ENCODE data around the gene PRKN. TPM values are rescaled to one million over a fixed set of nuclear protein-coding genes. Genes with fewer than 3 reads are reported as not detected.

PRKN gene
- total and polyA plus RNA-seq, 4 experiments from 2014 or later = 0.50 to 5.3 (median 2.9) TPM

DNA sequence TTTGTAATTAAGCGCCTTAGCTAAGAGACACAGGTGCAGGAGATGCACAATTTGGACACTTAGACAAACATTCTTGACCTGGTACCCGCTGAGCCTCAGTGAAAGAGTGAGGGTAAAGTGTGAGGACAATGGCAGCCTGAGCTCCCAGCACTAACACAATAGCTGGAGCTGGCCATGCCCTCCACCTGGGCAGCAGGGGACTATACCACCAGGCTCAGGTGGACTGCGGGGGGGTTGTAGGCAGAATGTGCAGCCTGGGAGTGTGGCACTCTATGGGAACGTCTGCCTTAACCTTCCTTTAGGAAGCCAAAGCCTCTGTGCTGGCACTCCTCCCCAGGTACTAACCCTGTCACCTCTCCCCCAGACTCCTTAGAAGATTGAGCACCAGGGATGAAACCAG lies 23.6 kb downstream of the PRKN start:
- POLR2A ChIA-PET (ENCODE audit: partially characterized antibody) = no interaction called here
- no peak overlapping the region for H3K27ac ChIP-seq (ENCODE audit: low read depth, low read length)
- Mint-ChIP-seq H3K36me3 (no peaks in the 10 kb centered on the region), H3K9me3 (no peaks in the 10 kb centered on the region), H3K27me3 (peaks cover 0 to 1% of the 10 kb centered on the region in 2 donors), H3K4me1 (no peaks in the 10 kb centered on the region), H3K4me3 (no peak overlapping the region), H3K27ac (no peak overlapping the region)
- no peaks in the 10 kb centered on the region for H3K36me3 ChIP-seq (ENCODE audit: insufficient read depth, low read length)
- no peak for DNase-seq
- no peaks in the 10 kb centered on the region for H3K4me1 ChIP-seq (ENCODE audit: insufficient read depth, low read length)
- H3K9me3 ChIP-seq (ENCODE audit: control insufficient read depth in 1 of 2, low read length in 2 of 2) = no peaks in the 10 kb centered on the region
- intact Hi-C loops (cut with micrococcal nuclease) = no loop called here
- H3K27me3 ChIP-seq (ENCODE audit: insufficient read depth, low read length) = no peaks in the 10 kb centered on the region
- no peak overlapping the region for H3K4me3 ChIP-seq (ENCODE audit: low read length in 2 of 2)
- CTCF ChIA-PET (ENCODE audit: partially characterized antibody) = no interaction called here

DNA sequence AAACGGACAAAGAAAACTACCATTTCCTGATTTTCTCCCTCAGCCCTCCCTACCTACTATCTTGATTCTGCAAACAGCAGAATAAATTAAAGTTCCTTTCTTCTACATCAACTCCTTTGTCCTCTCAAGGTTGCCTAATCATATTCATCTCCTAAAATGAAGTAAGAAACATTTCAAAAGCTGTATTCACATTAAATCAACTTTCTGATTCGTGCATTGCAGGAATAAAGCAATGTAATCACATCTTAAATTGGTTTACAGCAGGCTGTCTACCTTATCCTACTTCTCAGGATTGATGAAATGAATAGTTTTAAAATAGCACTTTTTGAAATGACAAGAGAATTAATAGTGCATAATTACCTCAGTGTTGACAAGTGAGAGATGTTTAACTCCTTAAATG lies 25.1 kb downstream of the PRKN start:
- no peaks in the 10 kb centered on the region for H3K27me3 ChIP-seq (ENCODE audit: insufficient read depth, low read length)
- DNase-seq = no peak
- no peaks in the 10 kb centered on the region for H3K36me3 ChIP-seq (ENCODE audit: insufficient read depth, low read length)
- POLR2A ChIA-PET (ENCODE audit: partially characterized antibody) = no interaction called here
- H3K4me1 ChIP-seq (ENCODE audit: insufficient read depth, low read length) = no peaks in the 10 kb centered on the region
- no peaks in the 10 kb centered on the region for H3K9me3 ChIP-seq (ENCODE audit: control insufficient read depth in 1 of 2, low read length in 2 of 2)
- CTCF ChIA-PET (ENCODE audit: partially characterized antibody) = no interaction called here
- Mint-ChIP-seq H3K4me3 (no peak overlapping the region), H3K36me3 (no peaks in the 10 kb centered on the region), H3K4me1 (no peaks in the 10 kb centered on the region), H3K9me3 (peaks cover 0 to 2% (median 0%) of the 10 kb centered on the region in 8 donors), H3K27me3 (peaks cover 0 to 1% of the 10 kb centered on the region in 2 donors), H3K27ac (peak overlapping the region in 1 of 7 donors; percentile 67)
- H3K27ac ChIP-seq (ENCODE audit: low read depth, low read length) = no peak overlapping the region
- H3K4me3 ChIP-seq (ENCODE audit: low read length in 2 of 2) = no peak overlapping the region
- intact Hi-C loops (cut with micrococcal nuclease) = no loop called here

DNA sequence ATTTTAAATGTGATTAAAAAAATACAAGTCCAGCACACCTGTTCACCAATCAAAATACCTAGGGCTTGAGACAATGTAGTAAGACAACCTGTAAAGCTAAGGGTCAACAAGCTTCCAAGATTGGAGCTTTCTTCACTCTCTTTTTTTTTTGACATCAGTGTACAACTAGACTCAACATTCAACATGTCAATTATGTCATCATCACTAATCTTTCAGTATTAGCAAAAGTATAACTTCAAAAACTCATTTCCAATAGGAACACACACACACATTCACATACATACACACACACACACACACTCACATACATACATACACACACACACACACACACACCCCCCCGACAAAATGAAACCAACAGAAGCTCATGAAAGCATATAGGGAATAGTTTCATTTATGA lies 26.0 kb downstream of the PRKN start:
- H3K9me3 Mint-ChIP-seq = peaks cover 0 to 2% (median 0%) of the 10 kb centered on the region in 8 donors

DNA sequence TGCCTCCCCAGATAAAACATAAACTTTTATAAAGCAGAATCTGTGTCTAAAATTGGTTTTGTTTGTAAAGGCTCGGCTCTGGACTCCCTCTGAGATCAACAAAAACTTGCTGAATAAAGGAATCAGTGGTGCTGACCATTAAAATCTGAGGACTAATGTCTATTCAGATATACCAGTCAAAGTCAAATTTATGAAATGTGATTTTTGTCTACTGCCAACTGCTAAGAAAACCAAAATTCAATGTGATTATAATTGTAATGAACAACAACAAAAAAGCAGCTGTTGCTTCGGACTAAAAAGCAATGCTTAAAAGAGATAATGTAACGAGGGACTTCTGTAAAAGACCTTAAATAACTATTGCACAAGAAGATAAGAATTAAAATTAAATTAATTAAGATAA lies 26.6 kb downstream of the PRKN start:
- no peak overlapping the region for H3K27ac Mint-ChIP-seq
- H3K36me3 Mint-ChIP-seq = no peaks in the 10 kb centered on the region
- H3K36me3 ChIP-seq (ENCODE audit: insufficient read depth, low read length) = no peaks in the 10 kb centered on the region
- DNase-seq = no peak
- no peaks in the 10 kb centered on the region for H3K4me1 Mint-ChIP-seq
- no peak overlapping the region for H3K27ac ChIP-seq (ENCODE audit: low read depth, low read length)
- POLR2A ChIA-PET (ENCODE audit: partially characterized antibody) = no interaction called here
- H3K4me3 ChIP-seq (ENCODE audit: low read length in 2 of 2) = no peak overlapping the region
- H3K27me3 Mint-ChIP-seq = peaks cover 0 to 1% of the 10 kb centered on the region in 2 donors
- CTCF ChIA-PET (ENCODE audit: partially characterized antibody) = no interaction called here
- H3K4me1 ChIP-seq (ENCODE audit: insufficient read depth, low read length) = no peaks in the 10 kb centered on the region
- no peak overlapping the region for H3K4me3 Mint-ChIP-seq
- H3K9me3 ChIP-seq (ENCODE audit: control insufficient read depth in 1 of 2, low read length in 2 of 2) = no peaks in the 10 kb centered on the region
- H3K27me3 ChIP-seq (ENCODE audit: insufficient read depth, low read length) = no peaks in the 10 kb centered on the region
- intact Hi-C loops (cut with micrococcal nuclease) = no loop called here
- H3K9me3 Mint-ChIP-seq = peaks cover 0 to 2% (median 0%) of the 10 kb centered on the region in 8 donors

More for the DNA sequence above, 26.0 kb downstream of the PRKN start:
- POLR2A ChIA-PET (ENCODE audit: partially characterized antibody) = no interaction called here
- H3K36me3 ChIP-seq (ENCODE audit: insufficient read depth, low read length) = no peaks in the 10 kb centered on the region
- Mint-ChIP-seq H3K27me3 (peaks cover 0 to 1% of the 10 kb centered on the region in 2 donors), H3K4me3 (no peak overlapping the region), H3K27ac (no peak overlapping the region), H3K4me1 (no peaks in the 10 kb centered on the region), H3K36me3 (no peaks in the 10 kb centered on the region)
- no peak overlapping the region for H3K4me3 ChIP-seq (ENCODE audit: low read length in 2 of 2)
- CTCF ChIA-PET (ENCODE audit: partially characterized antibody) = no interaction called here
- H3K9me3 ChIP-seq (ENCODE audit: control insufficient read depth in 1 of 2, low read length in 2 of 2) = no peaks in the 10 kb centered on the region
- H3K27ac ChIP-seq (ENCODE audit: low read depth, low read length) = no peak overlapping the region
- H3K4me1 ChIP-seq (ENCODE audit: insufficient read depth, low read length) = no peaks in the 10 kb centered on the region
- H3K27me3 ChIP-seq (ENCODE audit: insufficient read depth, low read length) = no peaks in the 10 kb centered on the region
- intact Hi-C loops (cut with micrococcal nuclease) = no loop called here
- DNase-seq = no peak

DNA sequence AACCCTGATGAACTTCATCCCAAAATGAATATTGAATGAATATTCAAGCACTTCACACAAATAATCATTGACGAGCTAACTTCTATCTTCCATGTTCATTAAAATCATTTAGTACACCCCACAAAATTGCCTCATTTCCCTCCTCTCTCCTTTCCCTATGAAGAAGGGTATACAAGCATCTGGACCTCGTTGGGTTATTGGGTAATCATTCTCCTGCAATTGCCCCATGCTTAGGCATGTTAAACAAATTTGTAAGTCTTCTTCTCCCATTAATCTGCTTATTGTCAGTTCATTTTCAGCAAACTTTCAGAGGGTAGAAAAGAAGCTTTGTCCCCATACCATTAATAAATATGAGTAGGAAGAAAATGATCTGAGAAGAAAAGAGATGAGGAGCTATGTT lies 27.6 kb downstream of the PRKN start:
- ChIA-PET CTCF (ENCODE audit: partially characterized antibody) (no interaction called here), POLR2A (ENCODE audit: partially characterized antibody) (no interaction called here)
- intact Hi-C loops (cut with micrococcal nuclease) = no loop called here
- Mint-ChIP-seq H3K27ac (no peak overlapping the region), H3K4me3 (no peak overlapping the region), H3K9me3 (peaks cover 0 to 2% (median 0%) of the 10 kb centered on the region in 8 donors), H3K27me3 (no peaks in the 10 kb centered on the region), H3K4me1 (no peaks in the 10 kb centered on the region), H3K36me3 (no peaks in the 10 kb centered on the region)
- no peaks in the 10 kb centered on the region for H3K27me3 ChIP-seq (ENCODE audit: insufficient read depth, low read length)
- no peak overlapping the region for H3K4me3 ChIP-seq (ENCODE audit: low read length in 2 of 2)
- H3K27ac ChIP-seq (ENCODE audit: low read depth, low read length) = no peak overlapping the region
- no peaks in the 10 kb centered on the region for H3K36me3 ChIP-seq (ENCODE audit: insufficient read depth, low read length)
- no peaks in the 10 kb centered on the region for H3K9me3 ChIP-seq (ENCODE audit: control insufficient read depth in 1 of 2, low read length in 2 of 2)
- no peaks in the 10 kb centered on the region for H3K4me1 ChIP-seq (ENCODE audit: insufficient read depth, low read length)
- DNase-seq = no peak

DNA sequence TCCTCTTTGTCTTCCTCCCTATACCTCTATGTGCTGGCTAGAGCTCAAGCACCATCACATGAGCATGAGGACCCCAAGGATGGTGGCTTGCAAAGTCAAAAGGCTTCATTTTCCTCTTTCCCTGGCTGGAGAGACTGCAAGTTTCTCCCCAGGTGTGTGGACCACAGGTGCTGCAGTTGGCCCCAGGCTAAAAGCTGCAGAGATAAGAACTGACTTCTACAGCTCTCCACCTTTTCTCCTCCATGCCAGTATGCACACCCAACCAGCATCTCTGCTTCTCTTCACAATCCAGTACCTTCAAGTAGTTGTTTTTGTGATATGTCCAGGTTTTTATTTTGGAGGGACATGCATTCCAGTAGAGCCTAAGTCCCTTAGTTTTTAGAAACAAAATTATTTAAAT lies 29.1 kb downstream of the PRKN start:
- H3K4me3 Mint-ChIP-seq = no peak overlapping the region
- intact Hi-C loops (cut with micrococcal nuclease) = no loop called here
- peaks cover 0 to 2% (median 0%) of the 10 kb centered on the region in 8 donors for H3K9me3 Mint-ChIP-seq
- Histone ChIP-seq H3K4me1 (ENCODE audit: insufficient read depth, low read length) (no peaks in the 10 kb centered on the region), H3K9me3 (ENCODE audit: control insufficient read depth in 1 of 2, low read length in 2 of 2) (no peaks in the 10 kb centered on the region), H3K27ac (ENCODE audit: low read depth, low read length) (no peak overlapping the region), H3K4me3 (ENCODE audit: low read length in 2 of 2) (no peak overlapping the region), H3K27me3 (ENCODE audit: insufficient read depth, low read length) (no peaks in the 10 kb centered on the region), H3K36me3 (ENCODE audit: insufficient read depth, low read length) (no peaks in the 10 kb centered on the region)
- no peaks in the 10 kb centered on the region for H3K36me3 Mint-ChIP-seq
- H3K4me1 Mint-ChIP-seq = no peaks in the 10 kb centered on the region
- no peaks in the 10 kb centered on the region for H3K27me3 Mint-ChIP-seq
- ChIA-PET POLR2A (ENCODE audit: partially characterized antibody) (no interaction called here), CTCF (ENCODE audit: partially characterized antibody) (no interaction called here)
- no peak overlapping the region for H3K27ac Mint-ChIP-seq
- no peak for DNase-seq

DNA sequence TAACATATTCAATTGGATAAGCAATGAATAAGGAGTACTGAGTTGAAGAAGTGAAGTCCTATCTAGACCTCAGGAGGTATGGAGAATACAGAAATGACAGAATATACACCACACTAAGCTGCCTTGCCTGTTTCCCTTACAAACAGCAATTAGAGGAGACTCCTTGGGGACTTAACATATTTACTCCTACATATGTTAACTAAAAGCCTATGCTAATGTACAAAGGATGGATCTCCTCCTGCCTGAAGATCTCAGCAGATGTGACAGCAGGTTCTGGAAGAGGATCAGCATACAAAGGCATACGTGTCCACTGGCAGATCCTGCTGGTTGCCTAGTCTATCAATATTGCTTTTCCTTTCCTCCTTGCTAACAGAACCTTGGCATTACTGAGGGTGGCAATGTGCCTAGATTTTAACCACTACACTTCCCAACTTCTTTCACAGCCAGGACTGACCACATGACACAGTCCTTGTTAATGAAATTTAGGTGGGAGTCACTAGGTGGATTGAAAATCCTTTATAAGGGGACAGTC lies 29.6 kb downstream of the PRKN start:
- Histone ChIP-seq H3K9me3 (ENCODE audit: control insufficient read depth in 1 of 2, low read length in 2 of 2) (no peaks in the 10 kb centered on the region), H3K27me3 (ENCODE audit: insufficient read depth, low read length) (no peaks in the 10 kb centered on the region), H3K27ac (ENCODE audit: low read depth, low read length) (no peak overlapping the region), H3K4me3 (ENCODE audit: low read length in 2 of 2) (no peak overlapping the region), H3K36me3 (ENCODE audit: insufficient read depth, low read length) (no peaks in the 10 kb centered on the region), H3K4me1 (ENCODE audit: insufficient read depth, low read length) (no peaks in the 10 kb centered on the region)
- H3K27me3 Mint-ChIP-seq = no peaks in the 10 kb centered on the region
- intact Hi-C loops (cut with micrococcal nuclease) = no loop called here
- DNase-seq = no peak
- no peaks in the 10 kb centered on the region for H3K4me1 Mint-ChIP-seq
- H3K9me3 Mint-ChIP-seq = peaks cover 0 to 2% (median 0%) of the 10 kb centered on the region in 8 donors
- no peak overlapping the region for H3K27ac Mint-ChIP-seq
- no peaks in the 10 kb centered on the region for H3K36me3 Mint-ChIP-seq
- CTCF ChIA-PET (ENCODE audit: partially characterized antibody) = no interaction called here
- POLR2A ChIA-PET (ENCODE audit: partially characterized antibody) = no interaction called here
- H3K4me3 Mint-ChIP-seq = no peak overlapping the region

DNA sequence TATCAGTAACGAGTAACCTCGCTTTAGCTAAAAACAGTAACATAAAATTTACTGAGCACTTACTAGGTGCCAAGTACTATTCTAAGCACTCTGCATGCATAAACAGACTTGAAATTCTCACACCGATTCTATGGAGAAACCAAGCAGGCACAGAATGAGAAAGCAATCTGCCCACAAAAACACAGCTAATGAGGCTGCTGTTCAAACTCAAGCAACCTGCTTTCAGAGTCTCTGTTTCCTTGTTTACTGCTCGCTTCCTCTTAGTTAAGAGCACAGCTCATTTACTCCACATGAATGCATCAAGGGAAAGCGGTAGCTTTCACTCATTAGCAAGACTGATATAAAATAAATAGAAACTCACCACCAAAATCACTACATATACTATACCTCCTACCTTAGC lies 37.4 kb downstream of the PRKN start:
- H3K27me3 ChIP-seq (ENCODE audit: insufficient read depth, low read length) = no peaks in the 10 kb centered on the region
- intact Hi-C loops (cut with micrococcal nuclease) = no loop called here
- no peaks in the 10 kb centered on the region for H3K9me3 Mint-ChIP-seq
- no peaks in the 10 kb centered on the region for H3K27me3 Mint-ChIP-seq
- H3K27ac Mint-ChIP-seq = no peak overlapping the region
- CTCF ChIA-PET (ENCODE audit: partially characterized antibody) = no interaction called here
- H3K4me3 Mint-ChIP-seq = no peak overlapping the region
- no peak for DNase-seq
- H3K4me1 ChIP-seq (ENCODE audit: insufficient read depth, low read length) = no peaks in the 10 kb centered on the region
- H3K36me3 Mint-ChIP-seq = no peaks in the 10 kb centered on the region
- H3K36me3 ChIP-seq (ENCODE audit: insufficient read depth, low read length) = no peaks in the 10 kb centered on the region
- no peaks in the 10 kb centered on the region for H3K4me1 Mint-ChIP-seq
- POLR2A ChIA-PET (ENCODE audit: partially characterized antibody) = no interaction called here
- no peak overlapping the region for H3K27ac ChIP-seq (ENCODE audit: low read depth, low read length)
- no peak overlapping the region for H3K4me3 ChIP-seq (ENCODE audit: low read length in 2 of 2)
- H3K9me3 ChIP-seq (ENCODE audit: control insufficient read depth in 1 of 2, low read length in 2 of 2) = no peaks in the 10 kb centered on the region
